NCI-H2107 treated with DMSO at 0.1 percent for 48 hours (cell line): ENCODE data around the gene PIK3R6.

Source experiments
- DNase-seq: peaks from one replicate; lab custom pipeline; 2025; ENCODE audit not compliant: unreplicated experiment; lab: John Stamatoyannopoulos, UW

PIK3R6 gene

DNA sequence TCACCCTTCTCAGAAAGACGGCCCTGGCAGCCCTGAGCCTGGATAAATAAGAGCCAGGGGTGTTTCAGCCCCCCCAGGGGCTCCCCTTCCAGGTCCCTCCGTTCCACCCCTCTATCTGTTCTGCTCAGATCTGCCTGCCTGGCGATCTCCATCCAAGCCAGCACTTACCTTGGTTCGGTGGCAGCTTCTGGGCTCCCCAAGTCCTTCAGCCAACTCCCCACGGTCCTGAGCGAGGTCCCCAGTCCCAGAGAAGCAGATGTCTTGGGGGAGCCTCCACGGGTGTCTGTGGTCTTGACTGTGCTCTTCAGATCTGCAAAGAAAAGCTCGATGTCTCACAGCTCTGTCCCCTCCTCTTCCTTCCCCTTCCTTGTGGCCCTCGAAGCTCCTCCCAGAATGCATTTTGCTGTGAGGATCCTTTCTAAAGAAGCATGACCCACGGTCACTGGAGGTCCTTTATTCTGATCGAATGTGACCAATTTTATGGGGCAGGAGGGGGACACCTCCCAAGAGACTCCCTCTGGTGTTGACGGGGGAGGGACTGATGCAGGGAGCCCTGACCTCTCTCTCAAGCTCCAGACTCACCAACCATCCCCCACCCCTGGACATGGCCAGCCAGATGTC is at the start of gene PIK3R6:
Gene PIK3R6 (minus strand): TSS at position 314 of the 621 bp plus-strand sequence. CDS start 17,880 bp downstream, outside the sequence.
- no peak for DNase-seq

GRCh38 chr17:8916466-8916865 is 49.0 kb upstream of the PIK3R6 start:
- DNase-seq = no peak

DNA sequence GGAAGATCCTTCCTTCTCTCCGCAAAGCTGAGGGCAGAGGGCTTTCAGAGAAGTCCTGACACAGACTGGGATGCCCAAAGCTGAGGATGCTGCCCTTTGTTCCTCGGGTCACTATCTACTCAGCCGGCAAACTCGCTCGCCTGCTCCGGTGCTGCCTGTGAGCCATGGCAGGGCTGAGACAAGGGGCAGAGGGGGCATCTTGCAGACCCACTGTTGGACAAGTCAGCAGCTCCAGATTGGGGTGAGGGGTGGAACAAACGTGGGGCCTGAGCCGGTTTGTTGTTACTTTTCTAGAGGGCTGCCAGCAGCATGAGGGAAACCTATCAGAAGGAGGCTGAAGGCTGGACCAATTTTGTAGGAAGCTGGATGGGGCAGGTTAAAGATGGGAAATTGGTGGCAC is 47.1 kb upstream of the PIK3R6 start:
- DNase-seq = no peak

DNA sequence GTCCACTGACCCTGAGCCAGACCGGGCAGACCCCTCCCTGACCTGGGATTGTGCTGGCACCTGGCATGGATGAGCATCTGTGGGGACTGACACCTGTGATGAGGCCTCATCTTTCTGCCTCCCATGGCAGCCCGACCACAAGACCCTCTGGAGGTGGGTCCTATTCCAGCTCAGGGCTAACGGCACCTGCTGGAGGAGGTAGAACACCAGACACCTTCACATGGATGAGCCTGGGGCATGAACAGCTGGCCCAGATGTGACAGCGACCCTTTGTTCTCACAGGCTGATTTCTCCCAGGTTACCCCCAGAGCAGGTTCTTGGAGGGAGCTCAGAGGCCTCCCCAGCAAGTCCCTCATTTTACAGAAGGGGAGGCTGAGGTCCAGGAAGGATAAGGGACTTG is 46.4 kb upstream of the PIK3R6 start:
- no peak for DNase-seq

- DNase-seq = no peak
These were observed 45.6 kb upstream of the PIK3R6 start for GRCh38 chr17:8913091-8913490.

DNA sequence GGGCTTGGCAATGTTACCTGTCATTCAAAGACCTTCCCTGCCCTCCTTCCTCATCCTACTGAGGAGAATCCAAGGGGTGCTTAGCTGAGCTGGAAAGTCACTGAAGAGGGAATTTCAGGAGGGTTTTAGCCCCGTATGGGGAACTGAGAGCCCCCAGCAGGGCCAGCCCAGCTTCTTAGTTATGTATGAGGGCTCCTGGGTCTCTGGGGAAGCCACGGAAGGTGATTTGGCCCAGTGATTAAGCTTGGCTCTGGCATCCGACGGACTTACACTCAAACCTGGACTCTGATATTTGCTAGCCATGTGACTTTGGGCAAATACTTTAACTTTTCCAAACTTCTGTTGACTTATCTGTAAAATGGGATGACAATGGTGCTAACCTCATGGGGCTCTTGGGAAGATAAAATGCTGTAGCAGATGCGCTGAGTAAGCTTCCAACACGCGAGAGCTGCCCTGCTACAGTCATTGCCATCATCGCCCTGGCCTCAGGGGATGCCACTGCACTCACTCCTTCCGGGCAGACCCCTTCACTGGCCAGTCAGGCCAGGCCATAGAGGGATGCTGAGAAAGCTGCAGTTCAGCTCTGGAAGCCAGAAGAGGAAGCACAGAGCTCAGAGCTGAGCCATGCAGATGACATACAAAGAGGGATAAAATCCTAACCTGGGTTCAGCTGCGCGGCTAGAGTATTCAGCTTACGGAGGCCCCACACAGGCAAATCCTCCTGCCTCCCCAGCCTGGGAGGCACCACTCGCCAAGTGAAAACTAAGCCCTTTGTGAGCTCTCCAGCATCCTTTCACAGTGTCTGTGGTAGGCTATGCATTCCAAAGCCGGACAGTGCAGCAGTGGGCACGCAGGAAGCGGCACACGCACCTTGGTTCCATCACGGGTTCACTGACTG is 44.9 kb upstream of the PIK3R6 start:
- DNase-seq = no peak

DNA sequence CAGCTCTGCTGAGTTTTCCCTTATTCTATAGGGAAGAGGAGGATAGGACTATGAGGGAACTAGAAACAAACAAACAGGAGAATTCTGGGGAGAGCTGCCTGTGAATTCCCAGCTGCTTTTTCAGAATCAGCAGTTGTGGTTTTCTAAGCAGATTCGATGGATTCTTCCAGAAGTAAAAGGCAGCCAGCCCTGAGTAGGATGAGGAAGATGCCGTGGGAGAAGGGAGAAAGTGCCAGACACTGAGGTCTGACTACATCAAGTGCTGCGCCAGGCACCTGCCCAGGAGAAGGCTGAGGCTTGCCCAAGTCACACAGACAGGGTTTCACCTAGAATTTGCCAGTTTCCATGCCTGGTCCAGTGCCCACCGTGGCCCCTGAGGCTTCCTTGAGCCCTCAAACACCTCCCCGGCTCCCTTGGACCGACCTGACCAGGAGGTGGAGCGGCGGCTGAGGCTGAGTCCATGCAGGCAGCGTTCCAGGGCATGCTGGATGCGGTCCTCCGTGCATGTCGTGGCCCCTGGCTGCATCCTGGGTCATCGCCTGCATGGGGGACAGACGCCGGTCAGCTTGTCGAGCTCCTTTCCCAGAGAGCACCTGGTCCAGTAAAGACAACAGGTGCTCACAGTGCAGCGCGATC is 43.6 kb upstream of the PIK3R6 start:
- no peak for DNase-seq

DNA sequence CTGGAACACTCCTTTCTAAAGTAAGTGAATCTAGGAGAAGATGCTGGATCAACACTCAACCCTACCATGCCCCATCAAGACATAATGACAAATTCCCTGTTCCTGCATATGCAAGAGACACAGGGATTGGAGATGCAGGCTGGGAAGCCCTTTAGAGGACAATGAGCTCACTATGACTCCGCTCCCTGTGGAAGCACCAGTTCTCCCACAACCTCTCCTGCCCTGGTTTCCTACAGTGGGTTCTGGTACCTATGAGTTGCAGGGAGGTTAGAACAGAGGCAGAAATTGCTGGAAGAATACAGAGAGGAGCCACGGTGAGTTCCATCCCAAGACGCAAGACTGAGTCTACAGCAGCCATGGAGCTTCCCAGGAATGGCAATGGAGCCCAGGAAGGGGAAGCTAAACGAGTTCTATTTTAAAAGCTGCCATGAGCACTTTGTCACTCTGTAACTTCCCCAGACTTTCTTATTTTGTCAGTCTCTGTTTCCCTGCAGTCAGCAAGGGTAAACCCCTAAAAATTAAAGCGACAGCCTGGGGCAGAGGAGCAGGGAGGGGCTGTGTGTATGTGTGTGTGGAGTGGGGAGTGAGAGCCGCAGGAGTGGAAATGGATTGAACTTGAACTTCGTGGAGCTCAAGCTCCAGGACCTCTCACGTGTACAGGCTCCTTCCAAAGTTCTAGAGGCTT is 42.3 kb upstream of the PIK3R6 start:
- no peak for DNase-seq

GRCh38 chr17:8905331-8905730 is 37.9 kb upstream of the PIK3R6 start:
- no peak for DNase-seq

DNA sequence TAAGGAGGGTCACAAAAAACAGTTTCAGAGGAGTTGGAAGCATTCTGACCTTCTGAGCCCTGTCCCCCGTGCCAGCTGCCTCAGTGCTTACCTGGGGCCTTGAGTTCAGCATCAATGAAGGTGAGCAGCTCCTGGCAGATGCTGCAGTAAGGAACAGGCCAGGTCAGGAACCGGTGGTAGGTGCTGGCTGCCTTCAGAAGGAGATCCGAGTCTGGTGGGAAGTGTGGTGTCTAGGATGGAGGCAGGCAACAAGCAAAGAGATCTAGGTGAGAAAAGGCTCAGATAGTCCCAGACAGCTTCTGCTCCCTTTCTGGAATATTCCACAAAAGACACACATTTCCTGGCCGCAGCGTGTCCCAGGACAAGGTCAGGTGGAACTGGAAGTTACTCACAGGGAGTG is 37.2 kb upstream of the PIK3R6 start:
- DNase-seq = no peak

DNA sequence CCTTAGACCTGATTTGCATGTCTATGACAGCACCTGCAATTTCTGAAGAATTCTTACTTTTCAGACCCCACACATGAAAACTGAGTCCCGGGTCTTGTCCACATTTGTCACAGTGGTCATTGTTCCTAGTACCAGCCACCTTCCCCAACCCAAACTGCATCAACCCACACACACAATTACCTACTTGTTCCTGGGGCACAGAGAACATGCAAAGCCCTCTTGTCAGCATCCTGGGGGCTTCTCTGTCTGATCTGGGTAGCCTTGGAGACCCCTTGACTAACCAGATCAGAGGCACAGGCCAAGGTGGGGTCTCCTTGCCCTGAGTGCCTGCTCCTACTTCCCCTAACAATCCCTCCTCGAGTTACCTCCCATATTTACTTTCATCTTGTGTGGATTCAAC is 36.7 kb upstream of the PIK3R6 start:
- DNase-seq = no peak

GRCh38 chr17:8900626-8901585 is 33.4 kb upstream of the PIK3R6 start:
- no peak for DNase-seq

- no peak for DNase-seq
These were observed 32.7 kb upstream of the PIK3R6 start for GRCh38 chr17:8900207-8900606.

- DNase-seq = no peak
These were observed 31.2 kb upstream of the PIK3R6 start for GRCh38 chr17:8898636-8899035.

DNA sequence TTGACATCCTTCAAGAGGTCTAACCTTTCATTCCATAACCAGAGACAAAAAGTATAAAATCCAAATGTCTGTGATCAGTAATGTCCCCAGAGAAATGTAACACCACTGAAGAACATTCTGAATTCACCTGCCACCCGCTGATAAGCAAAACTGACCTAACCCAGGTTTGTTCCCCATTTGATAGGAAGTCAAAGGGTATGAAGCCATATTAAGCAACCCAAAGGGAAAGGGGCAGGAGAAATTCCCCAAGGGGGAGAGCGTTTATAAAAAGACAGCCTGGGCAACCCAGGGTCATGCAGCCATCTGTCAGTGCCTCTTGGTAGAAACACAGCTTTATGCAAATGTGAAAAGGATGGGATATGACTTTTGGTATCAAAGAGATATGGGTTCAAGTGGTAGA is 30.7 kb upstream of the PIK3R6 start:
- no peak for DNase-seq

DNA sequence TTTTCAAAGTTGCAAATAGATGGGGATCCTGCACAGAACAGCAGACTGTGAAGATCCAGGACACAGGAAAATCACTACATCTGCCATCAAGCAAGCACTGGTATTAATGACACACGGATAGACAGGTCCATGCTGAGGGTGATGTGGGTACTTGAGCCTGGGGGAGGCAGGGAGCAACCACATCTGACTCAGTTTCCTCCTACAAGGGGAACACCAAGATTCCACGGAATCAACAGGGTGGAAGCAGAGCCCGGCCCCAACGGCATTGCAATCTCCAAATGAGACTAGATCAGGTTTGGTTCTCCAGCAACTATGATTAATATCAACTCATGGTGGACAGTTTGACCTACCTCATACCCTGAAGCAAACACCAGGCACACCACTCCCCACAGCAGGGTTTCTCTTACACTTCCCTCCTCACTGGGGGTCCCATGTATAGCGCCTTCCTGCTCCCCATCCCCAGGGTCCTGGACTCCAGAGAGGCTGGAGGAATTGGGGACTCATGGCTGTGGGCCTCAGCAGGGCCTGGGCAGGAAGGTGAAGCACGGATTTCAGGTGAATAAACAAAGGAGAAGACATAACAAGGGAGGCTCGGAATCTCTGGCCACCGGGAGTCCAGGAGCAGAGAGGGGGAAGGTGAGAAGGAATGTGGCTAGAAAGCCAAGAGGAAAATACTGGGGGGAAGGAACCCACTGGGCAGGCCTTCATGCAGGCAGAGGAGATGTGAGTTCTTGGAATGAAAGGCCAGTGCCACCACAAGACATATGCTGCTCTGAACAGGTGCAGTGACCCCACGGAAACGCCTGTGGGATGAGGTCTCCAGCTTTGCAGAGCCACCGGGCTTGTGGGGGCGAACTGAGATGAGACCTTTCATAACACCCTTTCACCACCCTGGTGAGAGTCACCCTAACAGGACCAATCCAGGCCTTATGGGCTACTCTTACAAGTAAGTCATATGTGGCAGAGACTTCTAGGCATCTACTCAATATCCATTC is 29.5 kb upstream of the PIK3R6 start:
- no peak for DNase-seq

DNA sequence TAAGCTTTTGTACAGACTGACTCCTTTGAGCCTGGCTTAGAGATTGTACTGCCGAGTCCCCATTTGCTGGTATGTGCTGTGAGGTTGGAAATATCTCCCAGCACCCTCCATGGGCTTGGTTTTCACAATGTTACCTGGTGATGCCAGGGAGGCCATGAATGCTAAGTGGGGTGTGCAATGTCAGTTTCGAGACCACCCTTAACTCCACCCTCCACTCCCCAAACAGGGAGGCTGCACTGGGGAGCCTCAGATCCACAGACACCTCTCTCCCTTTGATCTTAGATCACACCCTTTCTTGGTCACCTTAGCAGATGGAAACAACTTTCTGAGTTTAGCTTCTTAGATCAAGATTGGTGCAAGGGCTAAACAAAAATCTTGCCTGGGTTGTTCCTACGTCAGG is 28.6 kb upstream of the PIK3R6 start:
- DNase-seq = no peak

DNA sequence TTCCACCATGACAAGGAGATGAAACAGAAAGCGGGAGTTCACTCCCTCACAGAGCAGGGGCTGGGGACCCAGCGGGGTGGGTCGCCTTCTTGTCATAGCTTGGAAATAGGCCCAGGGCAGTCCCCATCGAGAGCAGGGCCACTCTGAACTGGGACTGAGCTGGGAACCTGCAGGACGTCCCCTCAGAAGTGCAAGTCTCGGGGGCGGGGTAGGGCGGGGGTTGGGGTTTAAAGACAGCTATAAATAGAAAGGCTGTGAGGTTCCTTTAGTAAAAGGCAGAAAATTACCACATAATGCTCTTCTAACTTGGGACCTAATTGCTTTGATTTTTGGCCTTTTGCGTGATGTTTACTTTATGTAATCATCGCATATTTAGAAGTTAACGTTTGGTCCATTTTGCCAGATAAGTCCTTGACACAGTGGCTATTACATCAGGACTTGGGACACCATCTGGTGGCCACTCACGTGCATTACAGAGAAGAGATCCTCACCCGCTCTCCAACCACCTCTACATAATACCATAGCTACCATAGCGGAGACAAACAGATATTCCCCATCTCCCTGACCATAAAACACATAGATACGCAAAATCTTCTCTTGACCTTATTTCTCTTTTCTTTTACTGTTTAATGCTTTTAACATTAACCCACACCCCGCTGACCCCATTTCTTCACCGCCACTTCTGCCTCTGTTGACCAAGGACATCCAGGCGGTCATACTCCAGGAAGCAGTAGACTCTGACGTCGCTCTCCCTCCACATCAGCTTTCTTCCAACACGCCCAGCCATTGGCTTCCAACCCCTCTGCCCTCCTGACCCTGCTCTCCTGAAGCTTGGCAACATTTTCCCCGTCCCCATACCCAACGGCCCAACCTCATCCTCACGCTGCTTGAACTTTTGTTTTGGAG is 27.5 kb upstream of the PIK3R6 start:
- DNase-seq = peak; percentile 2
